Hepatocyte (in vitro differentiated cells): ENCODE data around the gene GOLGA7B. TPM values are rescaled to one million over a fixed set of nuclear protein-coding genes. Genes with fewer than 3 reads are reported as not detected.

Experiments used
- DNase-seq: peaks from one replicate; pipeline ENCODE4 v3.0.0-alpha.2; 2016; ENCODE audit warnings: low spot score
- H2AFZ ChIP-seq: fragments of 200-600 bp; sonication (generic); 2 replicates; pipeline ENCODE4 v1.6.0; 2016; ENCODE audit warnings: antibody characterized with exemption, mild to moderate bottlenecking
- H3K27ac ChIP-seq: fragments of 200-600 bp; sonication (generic); 2 replicates; pipeline ENCODE4 v1.5.1; 2016; ENCODE audit warnings: mild to moderate bottlenecking
- H3K27me3 ChIP-seq: fragments of 200-600 bp; sonication (generic); 2 replicates; pipeline ENCODE4 v1.6.1; 2016
- H3K36me3 ChIP-seq: fragments of 200-600 bp; sonication (generic); replicated peaks from 2 replicates; pipeline ENCODE4 v1.5.1; 2016; ENCODE audit warnings: low read depth; ENCODE audit not compliant: insufficient read depth
- H3K4me1 ChIP-seq: fragments of 200-600 bp; sonication (generic); 2 replicates; pipeline ENCODE4 v1.5.1; 2016; ENCODE audit warnings: mild to moderate bottlenecking, moderate library complexity; ENCODE audit not compliant: insufficient read depth
- H3K4me2 ChIP-seq: fragments of 200-600 bp; sonication (generic); 2 replicates; pipeline ENCODE4 v1.6.0; 2016
- H3K4me3 ChIP-seq: fragments of 200-600 bp; sonication (generic); 2 replicates; pipeline ENCODE4 v1.5.1; 2016; ENCODE audit warnings: mild to moderate bottlenecking
- H3K79me2 ChIP-seq: fragments of 200-600 bp; sonication (generic); 2 replicates; pipeline ENCODE4 v1.6.0; 2017; ENCODE audit warnings: mild to moderate bottlenecking
- H3K9me2 ChIP-seq: fragments of 200-600 bp; sonication (generic); replicated peaks from 2 replicates; pipeline ENCODE4 v1.6.0; 2017; ENCODE audit warnings: mild to moderate bottlenecking; ENCODE audit not compliant: insufficient read depth
- H3K9me3 ChIP-seq: fragments of 200-600 bp; sonication (generic); 2 replicates; pipeline ENCODE4 v1.5.1; 2016; ENCODE audit warnings: low read depth, mild to moderate bottlenecking
- H4K20me1 ChIP-seq: fragments of 200-600 bp; sonication (generic); 2 replicates; pipeline ENCODE4 v1.6.0; 2016; ENCODE audit warnings: mild to moderate bottlenecking; ENCODE audit not compliant: insufficient read depth, poor library complexity, severe bottlenecking
- CTCF ChIP-seq: fragments of 200-600 bp; sonication (generic); IDR thresholded peaks from 2 replicates; pipeline ENCODE4 v1.5.1; 2016; ENCODE audit warnings: antibody characterized with exemption, mild to moderate bottlenecking; ENCODE audit not compliant: poor library complexity
- EZH2 ChIP-seq: fragments of 200-600 bp; sonication (generic); IDR thresholded peaks from 2 replicates; pipeline ENCODE4 v1.6.1; 2016; ENCODE audit warnings: antibody characterized with exemption, mild to moderate bottlenecking, borderline replicate concordance
- EZH2phosphoT487 ChIP-seq: fragments of 200-600 bp; sonication (generic); IDR thresholded peaks from one replicate; pipeline ENCODE4 v1.6.1; 2018; ENCODE audit warnings: antibody characterized with exemption, mild to moderate bottlenecking, low read depth, moderate library complexity; ENCODE audit not compliant: unreplicated experiment, severe bottlenecking
- WGBS: methylation state at CpG from one replicate; pipeline ENCODE4 v1.1.6; 2016; ENCODE audit warnings: low lambda C conversion rate; ENCODE audit errors: missing lambda C conversion rate; 5-methylcytosine and 5-hydroxymethylcytosine counted together
- polyA plus RNA-seq: library from polyadenylated mRNA; unstranded; fragments of >200 nt; fragmentation: Nextera tagmentation; extraction: Ambion mirVana; gene quantifications from 2 replicates; pipeline ENCODE4 v1.2.1, GENCODE V29; 2016
- total RNA-seq: library from RNA; depleted of rRNA; stranded (reverse); fragments of >200 nt; gene quantifications from 2 replicates; pipeline ENCODE4 v1.2.3, GENCODE V29; 2014

Gene GOLGA7B
- total and polyA plus RNA-seq, 2 experiments from 2014 or later, result 0.15 to 1.5 TPM

GRCh38 chr10:97828721-97829120, 20.9 kb upstream of the GOLGA7B start:
- Histone ChIP-seq H3K9me3 (no peaks in the 10 kb centered on the region), H3K9me2 (no peaks in the 10 kb centered on the region), H4K20me1 (no peaks in the 10 kb centered on the region), H3K4me2 (no peak overlapping the region), H3K79me2 (no peaks in the 10 kb centered on the region), H3K27me3 (peaks cover 12% of the 10 kb centered on the region), H3K4me1 (no peaks in the 10 kb centered on the region), H3K36me3 (no peaks in the 10 kb centered on the region), H3K4me3 (no peak overlapping the region), H2AFZ (no peak overlapping the region), H3K27ac (no peak overlapping the region)
- WGBS, result 89% methylated on average over 2 of the region's 2 CpGs
- TF ChIP-seq EZH2phosphoT487 (no peak), CTCF (no peak)
- no peak for DNase-seq

- TF ChIP-seq EZH2 (no peak), EZH2phosphoT487 (no peak), CTCF (no peak)
- Histone ChIP-seq H3K9me2 (no peaks in the 10 kb centered on the region), H3K79me2 (no peaks in the 10 kb centered on the region), H3K4me3 (no peak overlapping the region), H3K4me1 (no peaks in the 10 kb centered on the region), H2AFZ (no peak overlapping the region), H3K27ac (no peak overlapping the region), H3K27me3 (peaks cover 19% of the 10 kb centered on the region), H3K9me3 (no peaks in the 10 kb centered on the region), H3K4me2 (no peak overlapping the region), H4K20me1 (no peaks in the 10 kb centered on the region), H3K36me3 (no peaks in the 10 kb centered on the region)
- no peak for DNase-seq
- WGBS, result 41% methylated on average over 3 of the region's 3 CpGs
Observed at GRCh38 chr10:97830064-97830463, 19.6 kb upstream of the GOLGA7B start.

GRCh38 chr10:97831259-97831658, 18.4 kb upstream of the GOLGA7B start:
- H3K36me3 ChIP-seq, result no peaks in the 10 kb centered on the region
- H3K9me3 ChIP-seq, result no peaks in the 10 kb centered on the region
- no peaks in the 10 kb centered on the region for H3K4me1 ChIP-seq
- H3K79me2 ChIP-seq, result no peaks in the 10 kb centered on the region
- H4K20me1 ChIP-seq, result no peaks in the 10 kb centered on the region
- no peaks in the 10 kb centered on the region for H3K9me2 ChIP-seq
- TF ChIP-seq EZH2phosphoT487 (no peak), CTCF (no peak), EZH2 (no peak)
- H3K27ac ChIP-seq, result no peak overlapping the region
- no peak overlapping the region for H3K4me2 ChIP-seq
- peaks cover 19% of the 10 kb centered on the region for H3K27me3 ChIP-seq
- WGBS, result 79% methylated on average over 2 of the region's 2 CpGs
- DNase-seq, result no peak
- H2AFZ ChIP-seq, result no peak overlapping the region
- H3K4me3 ChIP-seq, result no peak overlapping the region

- Histone ChIP-seq H3K27ac (no peak overlapping the region), H3K27me3 (peaks cover 27% of the 10 kb centered on the region), H3K9me3 (no peaks in the 10 kb centered on the region), H3K79me2 (no peaks in the 10 kb centered on the region), H2AFZ (no peak overlapping the region), H3K4me1 (no peaks in the 10 kb centered on the region), H3K4me2 (no peak overlapping the region), H4K20me1 (no peaks in the 10 kb centered on the region), H3K4me3 (no peak overlapping the region), H3K36me3 (no peaks in the 10 kb centered on the region), H3K9me2 (no peaks in the 10 kb centered on the region)
- TF ChIP-seq CTCF, result no peak
- TF ChIP-seq EZH2phosphoT487, result no peak
- TF ChIP-seq EZH2, result no peak
- WGBS, result 89% methylated on average over 2 of the region's 2 CpGs
- no peak for DNase-seq
Observed at GRCh38 chr10:97836446-97836845, 13.2 kb upstream of the GOLGA7B start.
